HG03354 (cell line): ENCODE results near the gene LINC01488.

Source experiments
- ATAC-seq: cut with Tn5 transposase; IDR thresholded peaks from one replicate; pipeline ENCODE4 v1.9.1; 2021; ENCODE audit warnings: mild to moderate bottlenecking; ENCODE audit not compliant: unreplicated experiment, poor library complexity, severe bottlenecking

The LINC01488 gene

GRCh38 chr11:69444381-69445130, 36.9 kb upstream of the LINC01488 start:
- ATAC-seq, result no peak

GRCh38 chr11:69445131-69445470, 36.4 kb upstream of the LINC01488 start:
- no peak for ATAC-seq

GRCh38 chr11:69446108-69446507, 35.4 kb upstream of the LINC01488 start:
- no peak for ATAC-seq

GRCh38 chr11:69447786-69448185, 33.7 kb upstream of the LINC01488 start:
- ATAC-seq, result no peak

- no peak for ATAC-seq
Observed at GRCh38 chr11:69448471-69449284, 32.8 kb upstream of the LINC01488 start.

GRCh38 chr11:69449320-69450063, 32.0 kb upstream of the LINC01488 start:
- ATAC-seq, result no peak

GRCh38 chr11:69450064-69450856, 31.2 kb upstream of the LINC01488 start:
- no peak for ATAC-seq

- ATAC-seq, result no peak
Observed at GRCh38 chr11:69450857-69451220, 30.6 kb upstream of the LINC01488 start.

- no peak for ATAC-seq
Observed at GRCh38 chr11:69451289-69451688, 30.2 kb upstream of the LINC01488 start.

GRCh38 chr11:69452206-69452987, 29.1 kb upstream of the LINC01488 start:
- no peak for ATAC-seq

GRCh38 chr11:69453151-69453550, 28.3 kb upstream of the LINC01488 start:
- ATAC-seq, result no peak

- no peak for ATAC-seq
Observed at GRCh38 chr11:69454018-69454417, 27.4 kb upstream of the LINC01488 start.

- no peak for ATAC-seq
Observed at GRCh38 chr11:69455969-69456368, 25.5 kb upstream of the LINC01488 start.

GRCh38 chr11:69456712-69457111, 24.8 kb upstream of the LINC01488 start:
- no peak for ATAC-seq

GRCh38 chr11:69459848-69460539, 21.5 kb upstream of the LINC01488 start:
- no peak for ATAC-seq

- no peak for ATAC-seq
Observed at GRCh38 chr11:69460540-69461257, 20.8 kb upstream of the LINC01488 start.

GRCh38 chr11:69461272-69461962, 20.0 kb upstream of the LINC01488 start:
- ATAC-seq, result no peak
